HEK293 (cell line): Measurements from ENCODE around the gene C6orf15.

Experiments used
- BCL11A ChIP-seq: fragments of 450-650 bp; formaldehyde crosslinking; IDR thresholded peaks from 2 replicates; pipeline ENCODE4 v1.5.1; 2016; ENCODE audit warnings: low read depth, missing biosample characterization, missing genetic modification characterization
- KLF16 ChIP-seq: fragments of 450-650 bp; formaldehyde crosslinking; IDR thresholded peaks from 2 replicates; pipeline ENCODE4 v1.5.1; 2017; ENCODE audit warnings: missing biosample characterization, missing genetic modification characterization
- KLF8 ChIP-seq: fragments of 450-650 bp; formaldehyde crosslinking; IDR thresholded peaks from 2 replicates; pipeline ENCODE4 v1.5.1; 2016; ENCODE audit warnings: missing biosample characterization, missing genetic modification characterization
- MYNN ChIP-seq: fragments of 450-650 bp; formaldehyde crosslinking; IDR thresholded peaks from 2 replicates; pipeline ENCODE4 v1.5.1; 2016; ENCODE audit warnings: missing biosample characterization, missing genetic modification characterization, borderline replicate concordance
- OSR2 ChIP-seq: fragments of 450-650 bp; formaldehyde crosslinking; IDR thresholded peaks from 2 replicates; pipeline ENCODE4 v1.5.1; 2016; ENCODE audit warnings: missing biosample characterization, missing genetic modification characterization
- PRDM1 ChIP-seq: fragments of 450-650 bp; formaldehyde crosslinking; IDR thresholded peaks from 2 replicates; pipeline ENCODE4; 2016; ENCODE audit warnings: missing biosample characterization, missing genetic modification characterization
- SCRT2 ChIP-seq: fragments of 450-650 bp; formaldehyde crosslinking; IDR thresholded peaks from 2 replicates; pipeline ENCODE4 v1.5.1; 2016; ENCODE audit warnings: missing biosample characterization, missing genetic modification characterization
- SP2 ChIP-seq: fragments of 450-650 bp; formaldehyde crosslinking; IDR thresholded peaks from 2 replicates; pipeline ENCODE4 v1.5.1; 2016; ENCODE audit warnings: missing biosample characterization, missing genetic modification characterization
- ZBTB21 ChIP-seq: fragments of 450-650 bp; formaldehyde crosslinking; IDR thresholded peaks from 2 replicates; pipeline ENCODE4 v1.5.1; 2017; ENCODE audit warnings: missing biosample characterization, missing genetic modification characterization
- ZBTB8A ChIP-seq: fragments of 450-650 bp; formaldehyde crosslinking; IDR thresholded peaks from 2 replicates; pipeline ENCODE4 v1.5.1; 2016; ENCODE audit warnings: missing biosample characterization, missing genetic modification characterization
- ZFHX2 ChIP-seq: fragments of 450-650 bp; formaldehyde crosslinking; conservative IDR thresholded peaks from 2 replicates; pipeline ENCODE4 v1.5.1; 2016; ENCODE audit warnings: missing biosample characterization, missing genetic modification characterization
- ZNF140 ChIP-seq: fragments of 450-650 bp; formaldehyde crosslinking; IDR thresholded peaks from 2 replicates; pipeline ENCODE4 v1.5.1; 2016; ENCODE audit warnings: missing biosample characterization, missing genetic modification characterization
- ZNF214 ChIP-seq: fragments of 450-650 bp; formaldehyde crosslinking; IDR thresholded peaks from 2 replicates; pipeline ENCODE4 v1.5.1; 2017; ENCODE audit warnings: missing biosample characterization, mild to moderate bottlenecking, missing genetic modification characterization, borderline replicate concordance
- ZNF335 ChIP-seq: fragments of 450-650 bp; formaldehyde crosslinking; conservative IDR thresholded peaks from 2 replicates; pipeline ENCODE4 v1.5.1; 2016; ENCODE audit warnings: missing biosample characterization, missing genetic modification characterization
- ZNF366 ChIP-seq: fragments of 450-650 bp; formaldehyde crosslinking; conservative IDR thresholded peaks from 2 replicates; pipeline ENCODE4 v1.5.1; 2016; ENCODE audit warnings: missing biosample characterization, missing genetic modification characterization
- ZNF558 ChIP-seq: fragments of 450-650 bp; formaldehyde crosslinking; IDR thresholded peaks from 2 replicates; pipeline ENCODE4 v1.5.1; 2016; ENCODE audit warnings: missing biosample characterization, missing genetic modification characterization
- ZNF654 ChIP-seq: fragments of 450-650 bp; formaldehyde crosslinking; IDR thresholded peaks from 2 replicates; pipeline ENCODE4 v1.5.1; 2016; ENCODE audit warnings: low read depth, missing biosample characterization, missing genetic modification characterization
- ZNF660 ChIP-seq: fragments of 450-650 bp; IDR thresholded peaks from 2 replicates; pipeline ENCODE4 v1.5.1; 2018; ENCODE audit warnings: missing biosample characterization, mild to moderate bottlenecking, missing genetic modification characterization
- ZNF701 ChIP-seq: fragments of 450-650 bp; formaldehyde crosslinking; IDR thresholded peaks from 2 replicates; pipeline ENCODE4 v1.5.1; 2016; ENCODE audit warnings: missing biosample characterization, missing genetic modification characterization
- ZNF843 ChIP-seq: fragments of 450-650 bp; formaldehyde crosslinking; IDR thresholded peaks from 2 replicates; pipeline ENCODE4 v1.5.1; 2016; ENCODE audit warnings: missing biosample characterization, missing genetic modification characterization
- TF ChIP-seq, protein P1 (sequence below): fragments of 450-650 bp; formaldehyde crosslinking; IDR thresholded peaks from 2 replicates; pipeline ENCODE4 v1.5.1; 2017; ENCODE audit warnings: missing biosample characterization, missing genetic modification characterization
- TF ChIP-seq, protein P2 (sequence below): fragments of 450-650 bp; formaldehyde crosslinking; IDR thresholded peaks from 2 replicates; pipeline ENCODE4 v1.5.1; 2016; ENCODE audit warnings: missing biosample characterization, missing genetic modification characterization
- TF ChIP-seq, protein P3 (sequence below): fragments of 450-650 bp; formaldehyde crosslinking; optimal IDR thresholded peaks from 2 replicates; pipeline ENCODE3; 2016; ENCODE audit warnings: missing biosample characterization, mild to moderate bottlenecking, missing genetic modification characterization
- TF ChIP-seq, protein P4 (sequence below): fragments of 450-650 bp; formaldehyde crosslinking; IDR thresholded peaks from 2 replicates; pipeline ENCODE4 v1.5.1; 2016; ENCODE audit warnings: missing biosample characterization, missing genetic modification characterization, borderline replicate concordance

C6orf15 gene

DNA sequence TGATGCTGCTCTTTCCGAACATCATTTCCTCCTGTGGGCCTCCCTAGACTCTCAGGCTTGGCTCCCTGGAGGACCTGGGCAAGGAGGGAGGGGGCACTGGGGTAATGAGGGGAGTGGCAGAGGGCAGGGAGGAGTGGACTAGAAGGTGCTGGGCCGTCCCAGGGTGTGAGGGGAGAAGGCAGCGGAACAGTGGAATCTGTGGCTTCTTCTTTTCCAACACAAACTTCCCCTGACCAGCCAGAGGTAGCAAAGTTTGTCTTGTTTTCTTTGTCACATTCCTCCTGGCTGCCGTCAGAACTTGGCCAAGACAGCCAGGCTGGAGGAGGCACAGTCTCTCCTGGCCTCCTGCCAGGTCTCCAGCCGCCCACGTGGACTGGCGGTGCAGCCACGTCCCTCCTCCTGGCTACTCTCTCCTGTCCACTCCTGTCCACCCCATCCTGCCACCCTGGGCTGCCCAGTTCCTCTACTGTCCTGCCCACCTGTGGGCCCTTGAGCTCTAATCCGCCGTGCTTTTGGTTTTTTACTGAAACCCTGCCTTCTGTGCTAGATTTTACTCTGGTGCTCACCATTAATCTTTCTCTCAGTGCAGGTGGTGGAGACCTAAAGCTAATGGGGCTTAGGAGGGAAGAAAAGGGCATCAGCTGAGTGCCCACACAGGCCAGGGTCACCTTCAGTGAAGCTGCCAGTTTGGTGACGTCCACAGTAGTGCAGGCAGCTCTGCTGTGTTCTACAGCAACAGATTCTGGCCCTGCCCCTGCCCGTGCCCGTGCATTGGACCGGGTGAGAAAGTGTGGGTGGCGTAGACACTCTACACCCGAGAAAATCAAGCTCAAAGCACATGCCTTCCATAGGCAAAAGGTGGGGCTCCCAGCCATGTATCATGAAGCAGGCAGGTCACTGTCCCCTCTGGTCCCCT lies 10.7 kb upstream of the C6orf15 start (continued):
- TF ChIP-seq, protein P1, sequence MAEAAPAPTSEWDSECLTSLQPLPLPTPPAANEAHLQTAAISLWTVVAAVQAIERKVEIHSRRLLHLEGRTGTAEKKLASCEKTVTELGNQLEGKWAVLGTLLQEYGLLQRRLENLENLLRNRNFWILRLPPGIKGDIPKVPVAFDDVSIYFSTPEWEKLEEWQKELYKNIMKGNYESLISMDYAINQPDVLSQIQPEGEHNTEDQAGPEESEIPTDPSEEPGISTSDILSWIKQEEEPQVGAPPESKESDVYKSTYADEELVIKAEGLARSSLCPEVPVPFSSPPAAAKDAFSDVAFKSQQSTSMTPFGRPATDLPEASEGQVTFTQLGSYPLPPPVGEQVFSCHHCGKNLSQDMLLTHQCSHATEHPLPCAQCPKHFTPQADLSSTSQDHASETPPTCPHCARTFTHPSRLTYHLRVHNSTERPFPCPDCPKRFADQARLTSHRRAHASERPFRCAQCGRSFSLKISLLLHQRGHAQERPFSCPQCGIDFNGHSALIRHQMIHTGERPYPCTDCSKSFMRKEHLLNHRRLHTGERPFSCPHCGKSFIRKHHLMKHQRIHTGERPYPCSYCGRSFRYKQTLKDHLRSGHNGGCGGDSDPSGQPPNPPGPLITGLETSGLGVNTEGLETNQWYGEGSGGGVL (tag by site-specific recombination): peak; percentile 32; the same call in 1 of the 2 replicates
- peak; percentile 46; the same call in 1 of the 2 replicates for TF ChIP-seq ZBTB21 (tag by site-specific recombination)
- peak; percentile 88 for TF ChIP-seq ZFHX2
- 0 out of 2 replicates have a peak, but pooled peaks have one; percentile 22 for TF ChIP-seq KLF8 (tag by site-specific recombination)
- TF ChIP-seq ZNF654 (tag by site-specific recombination): no peak
- TF ChIP-seq, protein P2, sequence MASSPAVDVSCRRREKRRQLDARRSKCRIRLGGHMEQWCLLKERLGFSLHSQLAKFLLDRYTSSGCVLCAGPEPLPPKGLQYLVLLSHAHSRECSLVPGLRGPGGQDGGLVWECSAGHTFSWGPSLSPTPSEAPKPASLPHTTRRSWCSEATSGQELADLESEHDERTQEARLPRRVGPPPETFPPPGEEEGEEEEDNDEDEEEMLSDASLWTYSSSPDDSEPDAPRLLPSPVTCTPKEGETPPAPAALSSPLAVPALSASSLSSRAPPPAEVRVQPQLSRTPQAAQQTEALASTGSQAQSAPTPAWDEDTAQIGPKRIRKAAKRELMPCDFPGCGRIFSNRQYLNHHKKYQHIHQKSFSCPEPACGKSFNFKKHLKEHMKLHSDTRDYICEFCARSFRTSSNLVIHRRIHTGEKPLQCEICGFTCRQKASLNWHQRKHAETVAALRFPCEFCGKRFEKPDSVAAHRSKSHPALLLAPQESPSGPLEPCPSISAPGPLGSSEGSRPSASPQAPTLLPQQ (tag by site-specific recombination): peak; percentile 56; the same call in 1 of the 2 replicates
- no peak for TF ChIP-seq ZBTB8A (tag by site-specific recombination)
- TF ChIP-seq ZNF558 (tag by site-specific recombination): peak; percentile 67; the same call in 1 of the 2 replicates
- TF ChIP-seq ZNF335: 0 out of 2 replicates have a peak, but pooled peaks have one; percentile 15
- TF ChIP-seq, protein P3, sequence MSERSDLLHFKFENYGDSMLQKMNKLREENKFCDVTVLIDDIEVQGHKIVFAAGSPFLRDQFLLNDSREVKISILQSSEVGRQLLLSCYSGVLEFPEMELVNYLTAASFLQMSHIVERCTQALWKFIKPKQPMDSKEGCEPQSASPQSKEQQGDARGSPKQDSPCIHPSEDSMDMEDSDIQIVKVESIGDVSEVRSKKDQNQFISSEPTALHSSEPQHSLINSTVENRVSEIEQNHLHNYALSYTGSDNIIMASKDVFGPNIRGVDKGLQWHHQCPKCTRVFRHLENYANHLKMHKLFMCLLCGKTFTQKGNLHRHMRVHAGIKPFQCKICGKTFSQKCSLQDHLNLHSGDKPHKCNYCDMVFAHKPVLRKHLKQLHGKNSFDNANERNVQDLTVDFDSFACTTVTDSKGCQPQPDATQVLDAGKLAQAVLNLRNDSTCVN (tag by site-specific recombination): peak; percentile 9
- TF ChIP-seq OSR2 (tag by site-specific recombination): peak; percentile 74
- TF ChIP-seq SP2 (tag by site-specific recombination): peak; percentile 4; the same call in 1 of the 2 replicates
- TF ChIP-seq, protein P4, sequence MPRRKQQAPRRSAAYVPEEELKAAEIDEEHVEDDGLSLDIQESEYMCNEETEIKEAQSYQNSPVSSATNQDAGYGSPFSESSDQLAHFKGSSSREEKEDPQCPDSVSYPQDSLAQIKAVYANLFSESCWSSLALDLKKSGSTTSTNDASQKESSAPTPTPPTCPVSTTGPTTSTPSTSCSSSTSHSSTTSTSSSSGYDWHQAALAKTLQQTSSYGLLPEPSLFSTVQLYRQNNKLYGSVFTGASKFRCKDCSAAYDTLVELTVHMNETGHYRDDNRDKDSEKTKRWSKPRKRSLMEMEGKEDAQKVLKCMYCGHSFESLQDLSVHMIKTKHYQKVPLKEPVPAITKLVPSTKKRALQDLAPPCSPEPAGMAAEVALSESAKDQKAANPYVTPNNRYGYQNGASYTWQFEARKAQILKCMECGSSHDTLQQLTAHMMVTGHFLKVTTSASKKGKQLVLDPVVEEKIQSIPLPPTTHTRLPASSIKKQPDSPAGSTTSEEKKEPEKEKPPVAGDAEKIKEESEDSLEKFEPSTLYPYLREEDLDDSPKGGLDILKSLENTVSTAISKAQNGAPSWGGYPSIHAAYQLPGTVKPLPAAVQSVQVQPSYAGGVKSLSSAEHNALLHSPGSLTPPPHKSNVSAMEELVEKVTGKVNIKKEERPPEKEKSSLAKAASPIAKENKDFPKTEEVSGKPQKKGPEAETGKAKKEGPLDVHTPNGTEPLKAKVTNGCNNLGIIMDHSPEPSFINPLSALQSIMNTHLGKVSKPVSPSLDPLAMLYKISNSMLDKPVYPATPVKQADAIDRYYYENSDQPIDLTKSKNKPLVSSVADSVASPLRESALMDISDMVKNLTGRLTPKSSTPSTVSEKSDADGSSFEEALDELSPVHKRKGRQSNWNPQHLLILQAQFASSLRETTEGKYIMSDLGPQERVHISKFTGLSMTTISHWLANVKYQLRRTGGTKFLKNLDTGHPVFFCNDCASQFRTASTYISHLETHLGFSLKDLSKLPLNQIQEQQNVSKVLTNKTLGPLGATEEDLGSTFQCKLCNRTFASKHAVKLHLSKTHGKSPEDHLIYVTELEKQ (tag by site-specific recombination): peak; percentile 48; the same call in 1 of the 2 replicates
- TF ChIP-seq ZNF140 (tag by site-specific recombination): no peak
- TF ChIP-seq ZNF843 (tag by site-specific recombination): 0 out of 2 replicates have a peak, but pooled peaks have one; percentile 16
- TF ChIP-seq MYNN (tag by site-specific recombination): no peak
- peak; percentile 59 for TF ChIP-seq ZNF366 (tag by site-specific recombination)
- TF ChIP-seq ZNF214 (tag by site-specific recombination): no peak
- peak; percentile 66 for TF ChIP-seq PRDM1 (tag by site-specific recombination)
- TF ChIP-seq BCL11A (tag by site-specific recombination): 0 out of 2 replicates have a peak, but pooled peaks have one; percentile 24
- peak; percentile 72; the same call in 1 of the 2 replicates for TF ChIP-seq SCRT2 (tag by site-specific recombination)
- peak; percentile 94 for TF ChIP-seq ZNF660
- TF ChIP-seq ZNF701 (tag by site-specific recombination): no peak
- TF ChIP-seq KLF16: peak; percentile 63; the same call in 1 of the 2 replicates
